ENCODE data around the gene LCN12.

DNA sequence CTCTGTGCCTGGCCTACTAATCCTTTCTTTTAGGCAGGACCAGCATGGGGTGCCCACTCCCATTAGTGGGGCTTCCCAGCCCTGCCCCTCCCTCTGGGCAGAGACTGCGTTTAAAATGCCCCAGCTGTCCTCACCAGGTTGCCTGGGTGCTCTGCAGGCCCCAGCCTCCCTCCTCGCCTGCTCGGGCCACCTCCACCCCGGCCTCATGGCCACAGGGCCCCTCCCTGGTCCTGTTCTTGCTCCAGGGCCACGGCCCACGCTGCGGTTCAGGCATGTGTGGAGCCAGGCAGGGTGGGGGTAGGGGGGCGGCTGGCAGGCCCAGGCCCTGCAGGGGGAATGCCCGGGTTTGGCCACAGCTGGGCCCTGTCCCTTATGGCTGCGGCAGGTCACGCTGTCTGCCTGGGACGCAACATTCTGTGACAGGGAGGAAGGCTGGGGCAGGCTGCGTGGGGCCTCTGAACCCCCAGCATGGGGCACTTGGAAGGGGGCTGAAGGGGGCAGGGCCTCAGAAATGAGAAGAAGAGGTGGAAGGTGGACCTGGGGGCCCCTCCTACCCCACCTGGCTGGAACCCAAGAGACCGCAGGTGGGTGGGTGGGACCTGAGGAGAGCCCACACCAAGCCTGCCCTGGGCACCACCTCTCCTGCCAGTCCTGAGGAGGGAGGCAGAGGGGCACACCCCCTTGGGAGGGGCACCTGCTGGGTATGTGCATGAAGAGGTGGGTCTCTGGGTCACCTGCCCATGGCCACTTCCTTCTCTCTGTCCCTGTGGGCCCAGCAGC, at the start of gene LCN12:
- TF ChIP-seq POLR2A (IDR thresholded peaks at IDR 0.05; ENCODE audit: borderline replicate concordance, extremely low read depth, insufficient read depth, insufficient read length) (no peak), EZH2 (IDR thresholded peaks at IDR 0.05) (no peak), POLR2AphosphoS5 (IDR thresholded peaks at IDR 0.05; ENCODE audit: low read depth, low read length) (no peak), ZBTB33 (IDR thresholded peaks at IDR 0.05; ENCODE audit: extremely low read depth, insufficient replicate concordance, low read length) (no peak)
- TF ChIP-seq, protein P1, sequence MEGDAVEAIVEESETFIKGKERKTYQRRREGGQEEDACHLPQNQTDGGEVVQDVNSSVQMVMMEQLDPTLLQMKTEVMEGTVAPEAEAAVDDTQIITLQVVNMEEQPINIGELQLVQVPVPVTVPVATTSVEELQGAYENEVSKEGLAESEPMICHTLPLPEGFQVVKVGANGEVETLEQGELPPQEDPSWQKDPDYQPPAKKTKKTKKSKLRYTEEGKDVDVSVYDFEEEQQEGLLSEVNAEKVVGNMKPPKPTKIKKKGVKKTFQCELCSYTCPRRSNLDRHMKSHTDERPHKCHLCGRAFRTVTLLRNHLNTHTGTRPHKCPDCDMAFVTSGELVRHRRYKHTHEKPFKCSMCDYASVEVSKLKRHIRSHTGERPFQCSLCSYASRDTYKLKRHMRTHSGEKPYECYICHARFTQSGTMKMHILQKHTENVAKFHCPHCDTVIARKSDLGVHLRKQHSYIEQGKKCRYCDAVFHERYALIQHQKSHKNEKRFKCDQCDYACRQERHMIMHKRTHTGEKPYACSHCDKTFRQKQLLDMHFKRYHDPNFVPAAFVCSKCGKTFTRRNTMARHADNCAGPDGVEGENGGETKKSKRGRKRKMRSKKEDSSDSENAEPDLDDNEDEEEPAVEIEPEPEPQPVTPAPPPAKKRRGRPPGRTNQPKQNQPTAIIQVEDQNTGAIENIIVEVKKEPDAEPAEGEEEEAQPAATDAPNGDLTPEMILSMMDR (IDR thresholded peaks at IDR 0.05 in 2 of 3, conservative IDR thresholded peaks at IDR 0.05 in 1 of 3; ENCODE audit: borderline replicate concordance in 1 of 3, insufficient read depth in 1 of 3, low read depth in 2 of 3, low read length in 2 of 3): no peak
